HG03520 (cell line): ENCODE results near the gene CATSPERD.
"Not testable (repeated sequence)": the region's sequence is repeated elsewhere in the genome, so short reads cannot be mapped to it uniquely, and the experiment has no call there.

Experiments used
- ATAC-seq: cut with Tn5 transposase; IDR thresholded peaks from one replicate; pipeline ENCODE4 v1.9.1; 2021; ENCODE audit warnings: mild to moderate bottlenecking, moderate library complexity; ENCODE audit not compliant: unreplicated experiment

The CATSPERD gene

GRCh38 chr19:5697890-5698634 is 22.4 kb upstream of the CATSPERD start:
- no peak for ATAC-seq

- ATAC-seq: no peak
These were observed 21.6 kb upstream of the CATSPERD start for GRCh38 chr19:5698635-5699422.

- no peak for ATAC-seq
These were observed 19.9 kb upstream of the CATSPERD start for GRCh38 chr19:5700455-5701092.

GRCh38 chr19:5702053-5702410 is 18.4 kb upstream of the CATSPERD start:
- not testable (repeated sequence) for ATAC-seq

GRCh38 chr19:5703819-5704818 is 16.3 kb upstream of the CATSPERD start:
- ATAC-seq: no peak

- no peak for ATAC-seq
These were observed 14.9 kb upstream of the CATSPERD start for GRCh38 chr19:5705552-5705951.

DNA sequence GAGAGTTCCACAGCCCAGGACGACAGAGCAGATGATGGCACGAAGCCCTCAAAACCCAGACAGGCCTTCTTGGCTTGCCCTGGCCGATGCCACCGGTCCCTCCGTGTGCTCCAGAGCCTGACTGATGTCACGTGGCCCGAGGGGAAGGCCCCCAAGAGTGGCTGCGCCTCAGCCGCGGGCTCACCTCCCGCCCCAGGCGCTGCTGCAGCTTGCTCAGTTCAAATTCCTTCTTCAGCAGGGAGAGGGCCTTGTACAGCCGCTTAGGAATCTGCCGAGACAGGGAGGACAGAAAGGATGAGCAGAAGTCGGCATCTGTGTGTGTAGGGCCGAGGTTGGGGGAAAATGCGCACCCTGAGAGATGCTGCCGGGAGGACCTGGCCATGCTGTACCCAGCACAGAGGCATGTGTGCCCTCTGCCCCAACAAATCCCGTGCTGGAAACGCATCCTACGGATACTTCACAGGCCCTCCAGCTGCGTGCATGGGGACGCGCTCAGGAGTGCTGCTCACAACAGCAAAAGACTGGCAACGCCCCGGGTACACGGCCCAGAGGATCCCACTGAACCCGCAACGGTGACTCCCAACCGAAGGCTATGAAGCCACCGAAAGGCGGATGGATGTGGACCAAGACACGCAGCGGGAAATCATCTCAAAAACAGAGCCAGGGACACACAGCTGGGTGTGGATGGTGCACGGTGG is 13.4 kb upstream of the CATSPERD start:
- no peak for ATAC-seq

- no peak for ATAC-seq
These were observed 12.6 kb upstream of the CATSPERD start for GRCh38 chr19:5707576-5708575.

GRCh38 chr19:5711025-5711424 is 9.4 kb upstream of the CATSPERD start:
- no peak for ATAC-seq

GRCh38 chr19:5711713-5712161 is 8.7 kb upstream of the CATSPERD start:
- no peak for ATAC-seq

- no peak for ATAC-seq
These were observed 7.2 kb upstream of the CATSPERD start for GRCh38 chr19:5713228-5713627.

GRCh38 chr19:5714816-5715215 is 5.6 kb upstream of the CATSPERD start:
- no peak for ATAC-seq

DNA sequence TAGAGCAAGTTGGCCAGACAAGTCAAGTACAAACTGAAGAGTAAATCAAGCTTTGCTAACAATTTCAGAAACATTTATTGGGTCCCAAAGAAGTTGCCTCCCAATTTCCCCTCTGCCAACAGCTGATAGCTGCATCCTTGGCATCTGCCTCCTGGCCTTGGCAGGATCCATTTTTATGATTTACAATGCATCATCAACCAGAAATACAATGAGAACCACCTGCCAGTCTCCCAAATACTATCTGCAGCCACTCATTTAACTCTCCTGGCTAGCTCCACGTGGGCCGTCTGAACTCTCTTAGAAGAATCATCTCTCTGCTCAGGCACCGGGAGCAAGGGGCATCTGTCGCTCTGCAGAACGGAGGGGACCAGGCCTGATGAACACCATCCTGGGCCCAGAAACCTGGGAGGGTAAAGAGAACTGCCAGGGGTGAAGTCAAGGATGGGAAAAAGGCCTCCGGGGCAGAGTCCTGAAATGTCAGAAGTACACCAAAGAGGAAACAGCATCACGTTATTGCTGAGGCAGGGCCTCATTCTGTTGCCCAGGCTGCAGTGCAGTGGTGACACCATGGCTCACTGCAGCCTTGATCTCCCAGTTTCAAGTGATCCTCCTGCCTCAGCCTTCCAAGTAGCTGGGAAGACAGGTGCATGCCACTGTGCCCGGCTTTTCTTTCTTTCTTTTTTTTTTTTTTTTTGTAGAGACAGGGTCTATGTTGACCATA is 3.1 kb upstream of the CATSPERD start:
- no peak for ATAC-seq

GRCh38 chr19:5718037-5718578 is 2.3 kb upstream of the CATSPERD start:
- no peak for ATAC-seq

- no peak for ATAC-seq
These were observed 1.7 kb upstream of the CATSPERD start for GRCh38 chr19:5718579-5719273.

DNA sequence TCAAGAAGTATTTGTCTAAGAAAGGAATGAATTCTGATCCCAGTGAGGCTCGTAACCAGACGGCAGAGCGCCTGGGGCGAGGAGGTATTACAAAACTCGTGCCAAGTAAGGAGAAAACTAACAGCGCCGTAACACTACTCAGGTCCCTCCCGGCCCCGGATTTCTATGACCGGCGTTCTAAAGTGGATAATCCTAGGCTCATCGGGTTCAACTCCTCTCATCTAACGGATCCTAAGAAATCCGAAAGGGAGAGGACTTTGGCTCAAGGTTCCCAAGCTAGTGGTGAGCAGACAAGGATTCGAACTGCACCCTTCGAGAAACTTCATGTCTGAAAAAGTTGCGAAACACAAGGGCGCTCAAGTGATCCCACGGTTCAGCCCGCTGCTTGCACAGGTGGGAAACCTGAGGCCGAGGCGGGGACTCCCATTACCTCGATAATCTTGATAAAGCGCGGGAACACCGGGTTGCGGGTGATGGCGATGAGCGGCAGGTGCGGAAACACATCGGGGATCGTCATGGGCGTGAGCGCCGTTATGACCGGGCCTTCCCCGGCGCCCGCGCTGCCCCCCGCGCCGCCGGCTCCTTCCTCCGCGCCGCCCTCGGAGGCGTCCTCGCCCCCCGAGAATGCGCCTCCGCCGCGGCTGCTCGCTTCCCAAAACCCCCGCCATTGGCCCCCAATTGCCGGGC is 1.0 kb upstream of the CATSPERD start:
- ATAC-seq: no peak
